Renal pelvis (tissue), 4 donors: ENCODE data around the gene DLAT. TPM values are rescaled to one million over a fixed set of nuclear protein-coding genes. Genes with fewer than 3 reads are reported as not detected.
A peak's percentile ranks its signal among the peaks of the same experiment; 100 is the strongest.
"Not testable (repeated sequence)": the region's sequence is repeated elsewhere in the genome, so short reads cannot be mapped to it uniquely, and the experiment has no call there.

Experiments used
- DNase-seq: peaks from one replicate; pipeline ENCODE4 v3.0.0-alpha.2; 2013
- polyA plus RNA-seq, 3 donors: library from polyadenylated mRNA; unstranded; fragments of 120-200 nt; gene quantifications; one replicate each; pipeline ENCODE4 v1.2.1, GENCODE V29; 2013; ENCODE audit not compliant: insufficient read length in 3 of 3

DLAT gene
- polyA plus RNA-seq, 3 donors: 45.8 to 50.1 (median 48.3) TPM

- no peak for DNase-seq
Measured at GRCh38 chr11:111999111-111999510, 26.1 kb upstream of the DLAT start.

DNA sequence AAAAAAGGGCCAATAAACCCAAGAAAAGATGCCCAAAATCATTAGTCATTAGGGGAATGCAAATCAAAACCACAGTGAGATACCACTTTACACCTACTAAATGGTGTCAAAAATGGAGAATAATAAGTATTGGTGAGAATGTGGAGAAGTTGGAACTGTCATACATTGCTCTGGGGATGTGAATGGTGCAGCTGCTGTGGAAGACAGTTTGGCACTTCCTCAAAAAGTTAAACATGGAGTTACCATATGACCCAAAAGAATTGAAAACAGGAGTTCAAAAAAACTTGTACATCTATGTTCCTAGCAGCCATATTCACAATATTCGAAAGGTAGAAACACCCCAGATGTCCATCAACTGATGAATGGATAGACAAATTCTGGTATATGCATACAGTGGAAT, 24.5 kb upstream of the DLAT start:
- DNase-seq: no peak

- no peak for DNase-seq
Measured at GRCh38 chr11:112002491-112003216, 22.6 kb upstream of the DLAT start.

- no peak for DNase-seq
Measured at GRCh38 chr11:112004389-112004788, 20.8 kb upstream of the DLAT start.

GRCh38 chr11:112005422-112006094, 19.6 kb upstream of the DLAT start:
- DNase-seq: no peak

GRCh38 chr11:112006095-112006441, 19.1 kb upstream of the DLAT start:
- not testable (repeated sequence) for DNase-seq

GRCh38 chr11:112011451-112011850, 13.8 kb upstream of the DLAT start:
- not testable (repeated sequence) for DNase-seq

GRCh38 chr11:112012874-112013273, 12.3 kb upstream of the DLAT start:
- DNase-seq: no peak

- no peak for DNase-seq
Measured at GRCh38 chr11:112013497-112014164, 11.6 kb upstream of the DLAT start.

DNA sequence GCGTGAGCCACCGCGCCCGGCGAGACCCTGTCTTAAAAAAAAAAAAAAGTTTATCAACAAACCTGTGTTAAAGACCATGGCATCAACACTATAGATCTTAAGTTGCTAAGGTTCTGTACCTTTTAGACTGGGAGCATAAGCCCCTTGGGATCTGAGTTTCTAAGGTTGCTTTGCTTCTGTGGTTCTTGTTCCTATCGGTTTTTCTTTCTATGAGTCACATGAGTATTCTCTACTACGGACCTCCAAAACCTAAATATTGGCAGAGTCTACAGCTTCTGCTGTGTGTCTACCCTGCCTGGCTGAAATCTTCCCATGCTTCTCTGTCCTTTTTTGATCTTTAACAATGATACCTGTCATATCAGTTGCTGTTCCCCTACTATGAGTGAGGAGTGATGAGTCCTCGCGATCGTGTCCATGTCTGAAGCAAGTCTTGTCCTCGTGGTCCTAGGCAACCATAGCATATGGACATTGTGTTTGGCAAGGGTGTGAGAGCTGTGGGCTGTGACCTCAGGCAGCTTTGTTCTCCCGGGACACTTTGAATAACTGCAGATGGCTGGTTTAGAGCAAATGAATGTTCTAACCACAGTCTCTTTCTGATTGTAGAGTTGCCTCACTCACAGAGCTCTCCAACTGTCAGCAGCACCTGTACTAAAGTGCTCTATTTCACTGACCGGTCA, 9.0 kb upstream of the DLAT start:
- DNase-seq: no peak

GRCh38 chr11:112016765-112017376, 8.3 kb upstream of the DLAT start:
- no peak for DNase-seq

DNA sequence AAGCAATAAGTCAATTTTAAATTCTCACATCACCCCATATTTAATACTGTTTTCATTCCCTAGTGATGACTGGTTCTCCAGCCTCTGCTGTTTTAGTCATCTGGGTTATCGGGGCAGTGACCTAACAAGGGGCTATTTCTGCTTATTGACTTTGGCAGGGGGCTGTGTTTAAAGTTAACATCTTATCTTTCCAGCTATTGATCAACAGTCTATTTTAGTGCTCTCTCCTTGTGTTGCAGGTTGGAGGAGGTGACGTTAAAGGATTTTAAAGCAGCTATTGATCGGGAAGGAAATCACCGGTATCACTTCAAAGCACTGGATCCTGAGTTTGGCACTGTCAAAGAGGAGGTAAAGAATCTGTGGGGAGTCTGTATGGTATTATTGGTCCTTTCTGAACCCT, 7.7 kb upstream of the DLAT start:
- DNase-seq: no peak

DNA sequence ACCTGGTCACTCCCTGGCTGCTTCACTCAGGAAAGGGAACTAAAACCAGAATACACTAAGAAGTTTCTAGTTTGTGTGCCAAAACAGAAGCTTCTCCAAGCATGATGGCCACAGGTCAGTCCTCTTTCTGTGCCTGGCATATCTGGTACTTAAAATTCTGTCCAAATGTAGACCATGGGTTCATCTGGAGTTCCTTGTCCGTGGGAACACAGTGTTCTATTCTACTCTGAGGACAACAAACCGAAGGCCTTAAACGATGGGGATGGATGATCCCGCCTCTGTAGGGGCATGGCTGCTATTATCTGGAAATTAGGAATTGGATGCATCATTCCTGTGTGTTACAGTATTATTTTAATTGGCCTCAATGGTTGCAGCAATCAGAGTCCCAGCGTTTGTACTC, 6.1 kb upstream of the DLAT start:
- DNase-seq: no peak

GRCh38 chr11:112023104-112023503, 2.1 kb upstream of the DLAT start:
- no peak for DNase-seq

DNA sequence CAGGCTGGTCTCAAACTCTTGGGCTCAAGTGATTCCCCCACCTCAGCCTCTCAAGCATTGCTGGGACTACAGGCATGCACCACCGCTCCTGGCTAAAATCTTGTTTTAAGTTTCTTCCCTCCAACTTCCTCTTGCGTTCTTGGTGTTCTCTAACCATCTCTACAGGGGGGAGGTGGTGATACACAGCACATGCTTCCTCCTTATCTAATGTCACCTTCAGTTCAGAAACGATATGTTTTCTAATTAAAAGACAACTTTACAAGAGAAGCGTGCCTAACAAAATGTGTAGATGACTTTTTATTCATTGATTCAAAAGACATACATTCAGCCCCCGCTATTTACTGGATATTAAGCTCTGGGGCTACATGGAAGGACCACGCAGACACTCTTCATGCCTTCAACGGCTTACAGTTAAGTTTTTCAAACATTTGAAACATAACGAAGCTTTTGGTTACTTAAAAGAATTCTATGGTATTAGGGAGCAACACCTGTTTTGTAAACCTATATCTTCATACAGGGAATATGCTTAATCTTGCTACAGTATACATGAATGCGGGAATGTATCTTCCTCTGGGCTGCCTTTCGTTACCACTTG, 933 bp upstream of the DLAT start:
- DNase-seq: peak; percentile 4

DNA sequence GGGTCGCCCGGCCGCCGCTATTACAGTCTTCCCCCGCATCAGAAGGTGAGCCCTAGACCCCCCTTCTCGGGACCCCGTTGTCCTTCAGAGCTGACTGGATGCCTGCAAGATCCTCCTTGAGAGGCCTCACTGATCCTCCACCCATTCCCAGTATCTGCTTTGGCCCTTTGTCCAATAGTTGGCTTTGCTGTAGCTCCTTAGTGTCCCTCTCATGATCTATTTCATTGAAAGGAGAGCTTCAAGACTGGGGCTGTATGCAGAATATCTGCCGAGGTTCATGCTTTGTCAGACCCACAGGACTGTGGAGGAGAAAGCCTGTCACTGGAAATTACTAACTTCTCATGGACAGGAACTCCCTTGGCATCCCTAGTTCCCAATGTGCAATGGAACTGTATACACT, 499 bp downstream of the DLAT start:
- peak; percentile 11 for DNase-seq

GRCh38 chr11:112026784-112027410, 1.7 kb downstream of the DLAT start:
- DNase-seq: not testable (repeated sequence)

DNA sequence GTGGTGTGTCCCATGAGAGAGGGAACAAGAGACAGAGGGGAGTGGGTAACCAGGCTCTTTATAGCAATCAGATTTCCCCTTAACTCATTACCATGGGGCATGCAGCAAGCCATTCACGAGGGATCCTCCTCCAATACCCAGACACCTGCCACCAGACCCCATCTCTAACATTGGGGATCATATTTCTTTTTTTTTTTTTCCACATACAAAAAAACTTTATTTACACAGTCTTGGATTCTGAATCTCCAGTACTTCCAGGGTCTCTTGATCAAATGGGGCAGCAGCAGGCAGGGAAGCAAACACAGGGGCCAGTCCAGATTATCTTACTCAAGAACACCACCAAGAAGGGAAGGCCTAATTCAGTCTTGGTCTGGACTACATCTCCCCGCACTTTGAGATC, 4.3 kb downstream of the DLAT start:
- DNase-seq: no peak

- no peak for DNase-seq
Measured at GRCh38 chr11:112033902-112034301, 8.7 kb downstream of the DLAT start.

DNA sequence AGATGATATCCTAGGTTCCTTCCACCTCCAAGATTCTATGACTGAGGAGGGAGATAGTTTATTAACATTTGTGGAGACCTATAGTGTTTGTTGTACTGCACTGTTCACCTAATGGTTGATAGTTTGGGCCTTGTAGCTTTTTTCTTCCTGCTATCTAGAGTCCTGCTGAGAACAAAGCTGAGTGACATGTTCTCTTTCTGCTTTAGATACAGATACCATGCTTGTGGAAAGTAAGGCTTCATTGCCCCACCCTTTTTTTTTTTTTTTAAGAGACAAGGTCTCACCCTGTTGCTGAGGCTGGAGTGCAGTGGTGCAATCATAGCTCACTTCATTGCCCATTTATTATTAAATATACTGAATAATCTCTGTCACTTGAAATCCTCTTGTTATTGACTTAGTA, 12.3 kb downstream of the DLAT start:
- no peak for DNase-seq
